Heart left ventricle (tissue), 13 donors: ENCODE data around the gene CD96.

Experiments
- CTCF ChIP-seq, 12 donors: fragments of 200-600 bp; sonication (generic) in 4 of 12; IDR thresholded peaks; one replicate each; pipeline versions ENCODE4 v1.5.0 to v1.8.0; 2018 to 2022; ENCODE audit warnings: antibody characterized with exemption in 12 of 12, mild to moderate bottlenecking in 5 of 12
- POLR2A ChIP-seq, 2 donors: fragments of 450-650 bp; IDR thresholded peaks; one replicate each; pipeline ENCODE4 v1.6.1; 2017; ENCODE audit warnings: antibody characterized with exemption in 2 of 2, mild to moderate bottlenecking in 2 of 2, moderate library complexity in 2 of 2
- donor health status: ischemic (EF 13 %, LVEDD 7.1; RV severe dilation, severe dysfunction).
- donor health status: DM: no; HTN: yes; CAD: no.
- donor health status: DM: no; HTN: no; CAD: no.
- donor health status: ischemic (EF 25% LVEDD 6.9; RV normal size, moderate dysfunction).
- donor health status: ischemic (EF 25% LVEDD 5.7; RV mildly dilated, moderate dysfunction).
- donor health status: ischemic (EF 35%, LVEDD 5.7; RV mildly dilated, moderate dysfunction).
- donor health status: nonischemic (EF 11% LVEDD 7.7; RV severe dilation, severe dysfunction).
- donor health status: DM: yes; HTN: yes; CAD: no.
- donor health status: PGD.
- donor health status: ischemic (EF 29% LVEDD 5.4; RV normal size, mild dysfunction).
- donor health status: nonischemic (EF 23%, LVEDD 6.1; RV moderate dilation, normal function).

- TF ChIP-seq POLR2A (IDR thresholded peaks at IDR 0.05) (no peak), CTCF (IDR thresholded peaks at IDR 0.05) (no peak)
These were observed 111.8 kb downstream of the CD96 start for GRCh38 chr3:111653766-111654165.
